Neuronal stem cell (in vitro differentiated cells): ENCODE results near the gene GJD4. TPM values are rescaled to one million over a fixed set of nuclear protein-coding genes. Genes with fewer than 3 reads are reported as not detected.

ENCODE experiments used
- DNase-seq: peaks from one replicate; pipeline ENCODE4 v3.0.0-alpha.2; 2013; ENCODE audit warnings: low spot score
- H2AFZ ChIP-seq: one replicate; pipeline ENCODE4 v1.6.1; 2013; ENCODE audit warnings: mild to moderate bottlenecking, low read length, inconsistent platforms
- H2AK5ac ChIP-seq: 2 replicates; pipeline ENCODE4 v1.6.1; 2013; ENCODE audit warnings: low read depth, mild to moderate bottlenecking, inconsistent platforms, low read length, moderate library complexity, mixed read lengths
- H2BK120ac ChIP-seq: 2 replicates; pipeline ENCODE4 v1.6.1; 2013; ENCODE audit warnings: low read depth, mild to moderate bottlenecking, inconsistent platforms, low read length, moderate library complexity, mixed read lengths
- H2BK12ac ChIP-seq: one replicate; pipeline ENCODE4 v1.6.1; 2013; ENCODE audit warnings: low read length, inconsistent platforms
- H2BK15ac ChIP-seq: 2 replicates; pipeline ENCODE4 v1.6.1; 2013; ENCODE audit warnings: mild to moderate bottlenecking, low read length, inconsistent platforms, mixed read lengths
- H2BK5ac ChIP-seq: one replicate; pipeline ENCODE4 v1.6.1; 2013; ENCODE audit warnings: inconsistent platforms, mild to moderate bottlenecking, low read length, moderate library complexity
- H3K14ac ChIP-seq: one replicate; pipeline ENCODE4 v1.6.1; 2013; ENCODE audit warnings: low read length, inconsistent platforms
- H3K18ac ChIP-seq: 2 replicates; pipeline ENCODE4 v1.6.1; 2013; ENCODE audit warnings: low read length, inconsistent platforms
- H3K23ac ChIP-seq: 2 replicates; pipeline ENCODE4 v1.6.1; 2013; ENCODE audit warnings: low read depth, mild to moderate bottlenecking, mixed read lengths, low read length, inconsistent platforms; ENCODE audit not compliant: poor library complexity
- H3K27ac ChIP-seq: replicated peaks from 3 replicates; pipeline ENCODE4 v1.5.1; 2013; ENCODE audit warnings: low read length, inconsistent platforms
- H3K27me3 ChIP-seq, 3 experiments: 2 replicates each; pipeline ENCODE4 v1.6.1; 2013; ENCODE audit warnings: low read length in 3 of 3, mild to moderate bottlenecking in 2 of 3, inconsistent platforms in 1 of 3, low read depth in 1 of 3, mixed read lengths in 1 of 3, moderate library complexity in 1 of 3; ENCODE audit not compliant: control insufficient read depth in 3 of 3, insufficient read depth in 3 of 3
- H3K36me3 ChIP-seq, 2 donors: replicated peaks in 1 of 2; 2 replicates each; pipeline ENCODE4 v1.6.1; 2013; ENCODE audit warnings: low read length in 2 of 2; ENCODE audit not compliant: control insufficient read depth in 2 of 2, insufficient read depth in 2 of 2
- H3K4ac ChIP-seq: 2 replicates; pipeline ENCODE4 v1.6.1; 2013; ENCODE audit warnings: inconsistent platforms, mild to moderate bottlenecking, low read length, moderate library complexity
- H3K4me1 ChIP-seq, 2 donors: 1 replicate in 1 of 2; 2 replicates in 1 of 2; pipeline ENCODE4 v1.6.1; 2013; ENCODE audit warnings: low read length in 2 of 2, low read depth in 1 of 2; ENCODE audit not compliant: control insufficient read depth in 2 of 2, insufficient read depth in 1 of 2
- H3K4me2 ChIP-seq: one replicate; pipeline ENCODE4 v1.6.1; 2013; ENCODE audit warnings: mild to moderate bottlenecking, low read length, inconsistent platforms; ENCODE audit not compliant: insufficient read depth, poor library complexity, severe bottlenecking
- H3K4me3 ChIP-seq, 2 donors: 2 replicates each; pipeline ENCODE4 v1.5.1; 2013; ENCODE audit warnings: low read length in 2 of 2, mild to moderate bottlenecking in 2 of 2, inconsistent platforms in 1 of 2, moderate library complexity in 1 of 2
- H3K79me1 ChIP-seq: one replicate; pipeline ENCODE4 v1.6.1; 2013; ENCODE audit warnings: low read depth, mild to moderate bottlenecking, inconsistent platforms, low read length, moderate library complexity
- H3K9ac ChIP-seq: one replicate; pipeline ENCODE4 v1.6.1; 2013; ENCODE audit warnings: mild to moderate bottlenecking, low read depth, low read length, inconsistent platforms; ENCODE audit not compliant: poor library complexity
- H3K9me3 ChIP-seq, 2 donors: replicated peaks in 1 of 2; 2 replicates each; pipeline versions ENCODE3 to v1.6.1; 2013; ENCODE audit warnings: low read length in 2 of 2, mild to moderate bottlenecking in 2 of 2, inconsistent platforms in 1 of 2, low read depth in 1 of 2, mixed read lengths in 1 of 2, moderate library complexity in 1 of 2; ENCODE audit not compliant: control insufficient read depth in 2 of 2, insufficient read depth in 1 of 2
- H4K8ac ChIP-seq: one replicate; pipeline ENCODE4 v1.6.1; 2013; ENCODE audit warnings: low read depth, mild to moderate bottlenecking, inconsistent platforms, low read length, moderate library complexity
- H4K91ac ChIP-seq: one replicate; pipeline ENCODE4 v1.6.1; 2013; ENCODE audit warnings: low read length, low read depth, mild to moderate bottlenecking, inconsistent platforms; ENCODE audit not compliant: poor library complexity
- WGBS, 2 donors: extraction: QIAGEN DNeasy Blood & Tissue Kit; methylation state at CpG; one replicate each; pipeline ENCODE4 v1.1.7; 2013; ENCODE audit warnings: missing lambda C conversion rate in 2 of 2, mixed read lengths in 1 of 2; ENCODE audit not compliant: insufficient read length in 2 of 2, insufficient replicate concordance in 1 of 2; ENCODE audit errors: extremely low coverage in 2 of 2; 5-methylcytosine and 5-hydroxymethylcytosine counted together
- polyA plus RNA-seq, 2 experiments: library from polyadenylated mRNA; stranded (reverse); fragments of 200-250 nt; gene quantifications; one replicate each; pipeline ENCODE4 v1.2.3, GENCODE V29; 2013

The GJD4 gene
- not detected for polyA plus RNA-seq (2013, experiment 1 of 2)
- polyA plus RNA-seq (2013, experiment 2 of 2): not detected

DNA sequence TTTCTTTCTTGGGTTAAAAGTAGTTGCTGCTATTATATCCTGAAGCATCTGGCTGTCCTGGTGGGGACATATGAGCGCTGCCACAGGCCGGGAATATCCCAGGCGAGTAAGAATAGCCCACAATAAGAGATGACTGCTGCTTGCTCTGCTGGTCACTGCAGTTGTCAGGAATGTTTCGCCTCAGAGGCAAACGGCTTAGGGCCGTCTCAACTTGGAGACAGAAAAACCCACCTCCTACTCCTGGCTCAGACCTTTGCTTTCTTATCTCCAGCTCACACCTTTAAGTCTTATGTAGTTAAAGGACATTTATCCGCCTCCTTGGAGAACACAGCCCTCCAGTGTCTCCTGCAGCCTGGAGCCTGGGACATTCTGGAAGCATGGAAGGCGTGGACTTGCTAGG lies at the start of gene GJD4:
TSS of gene GJD4 (plus strand) at position 151 of the 400 bp plus-strand sequence. CDS start at position 378, 227 bp downstream.
- no peak within 1 kb of the TSS for H2AK5ac ChIP-seq
- H3K9ac ChIP-seq: no peak within 1 kb of the TSS
- no peak within 1 kb of the TSS for H3K4me2 ChIP-seq
- no peak within 1 kb of the TSS for H3K4ac ChIP-seq
- no peak within 1 kb of the TSS for H4K91ac ChIP-seq
- H3K23ac ChIP-seq: no peak within 1 kb of the TSS
- no peak within 1 kb of the TSS for H3K4me3 ChIP-seq
- no peaks in the 10 kb centered on the region for H3K79me1 ChIP-seq
- H2BK12ac ChIP-seq: no peak within 1 kb of the TSS
- H3K27me3 ChIP-seq: peaks cover 0 to 5% (median 0%) of the 10 kb centered on the region in 3 experiments
- H3K36me3 ChIP-seq: no peaks in the 10 kb centered on the region
- no peak within 1 kb of the TSS for H4K8ac ChIP-seq
- peaks cover 0 to 4% of the 10 kb centered on the region in 2 donors for H3K9me3 ChIP-seq
- no peak within 1 kb of the TSS for H3K27ac ChIP-seq
- no peaks in the 10 kb centered on the region for H3K4me1 ChIP-seq
- no peak for DNase-seq
- no peak within 1 kb of the TSS for H2BK120ac ChIP-seq
- H2AFZ ChIP-seq: peak within 1 kb of the TSS; percentile 31
- H3K18ac ChIP-seq: no peak within 1 kb of the TSS
- H2BK15ac ChIP-seq: no peak within 1 kb of the TSS
- H2BK5ac ChIP-seq: no peak within 1 kb of the TSS
- H3K14ac ChIP-seq: no peak within 1 kb of the TSS
- no CpG with 5 or more reads among the region's 8 CpGs for WGBS, 2 donors

DNA sequence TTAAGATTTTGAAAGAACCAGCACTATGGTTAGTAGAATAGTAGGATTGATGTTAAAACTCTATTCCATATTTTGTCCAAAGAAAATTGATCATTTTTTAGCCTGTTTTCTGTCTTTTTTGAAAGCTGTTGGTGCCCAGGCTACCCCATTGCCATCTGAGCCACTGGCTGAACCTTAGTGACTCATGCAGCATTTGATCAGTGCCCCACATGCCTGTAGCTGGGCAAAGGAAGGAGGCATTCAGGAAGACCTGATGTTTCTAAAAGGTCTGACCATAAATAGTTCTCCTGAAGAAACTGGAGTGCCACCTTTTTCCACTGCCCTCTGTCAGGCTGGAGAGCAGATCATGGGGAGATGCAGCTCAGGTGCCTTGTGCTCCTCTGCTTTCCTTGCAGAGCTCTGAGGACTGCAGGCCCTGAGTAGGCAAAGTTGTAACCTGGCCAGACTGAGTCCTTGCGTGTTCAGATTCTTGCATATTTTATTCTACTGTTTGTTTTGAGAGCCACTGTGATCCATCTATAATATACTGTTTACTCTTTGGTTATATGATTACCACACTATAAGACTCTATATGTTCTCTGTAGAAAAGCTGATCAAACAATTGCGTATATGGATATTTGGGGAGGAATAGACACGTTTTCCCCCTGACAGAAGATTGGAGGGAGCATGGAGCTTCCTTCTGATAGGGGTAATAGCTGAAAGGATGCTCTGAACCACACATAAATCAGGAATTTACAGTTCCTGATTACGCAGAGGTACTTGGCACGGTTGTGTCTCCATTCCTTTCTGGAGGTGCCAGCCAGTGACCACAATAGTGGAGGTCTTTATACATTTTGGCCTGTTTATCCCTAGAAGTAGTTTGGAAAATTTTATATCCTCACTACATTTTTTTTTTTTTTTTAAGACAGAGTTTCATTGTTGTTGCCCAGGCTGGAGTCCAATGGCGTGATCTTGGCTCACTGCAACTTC lies 48.9 kb upstream of the GJD4 start:
- H4K8ac ChIP-seq: no peak overlapping the region
- H3K9ac ChIP-seq: no peak overlapping the region
- H3K14ac ChIP-seq: no peak overlapping the region
- no peak for DNase-seq
- no peak overlapping the region for H2BK5ac ChIP-seq
- H2AFZ ChIP-seq: no peak overlapping the region
- H3K4ac ChIP-seq: no peak overlapping the region
- H2BK15ac ChIP-seq: no peak overlapping the region
- no peak overlapping the region for H2BK120ac ChIP-seq
- H3K23ac ChIP-seq: no peak overlapping the region
- H3K79me1 ChIP-seq: no peaks in the 10 kb centered on the region
- no CpG with 5 or more reads among the region's 6 CpGs for WGBS, 2 donors
- H3K4me3 ChIP-seq: no peak overlapping the region
- H3K4me2 ChIP-seq: no peak overlapping the region
- H3K27me3 ChIP-seq: no peaks in the 10 kb centered on the region
- H4K91ac ChIP-seq: no peak overlapping the region
- H3K27ac ChIP-seq: no peak overlapping the region
- H3K4me1 ChIP-seq: peaks cover 0 to 2% of the 10 kb centered on the region in 2 donors
- peaks cover 0 to 3% of the 10 kb centered on the region in 2 donors for H3K9me3 ChIP-seq
- H3K36me3 ChIP-seq: peaks cover 1 to 24% of the 10 kb centered on the region in 2 donors
- no peak overlapping the region for H2AK5ac ChIP-seq
- no peak overlapping the region for H2BK12ac ChIP-seq
- H3K18ac ChIP-seq: no peak overlapping the region

DNA sequence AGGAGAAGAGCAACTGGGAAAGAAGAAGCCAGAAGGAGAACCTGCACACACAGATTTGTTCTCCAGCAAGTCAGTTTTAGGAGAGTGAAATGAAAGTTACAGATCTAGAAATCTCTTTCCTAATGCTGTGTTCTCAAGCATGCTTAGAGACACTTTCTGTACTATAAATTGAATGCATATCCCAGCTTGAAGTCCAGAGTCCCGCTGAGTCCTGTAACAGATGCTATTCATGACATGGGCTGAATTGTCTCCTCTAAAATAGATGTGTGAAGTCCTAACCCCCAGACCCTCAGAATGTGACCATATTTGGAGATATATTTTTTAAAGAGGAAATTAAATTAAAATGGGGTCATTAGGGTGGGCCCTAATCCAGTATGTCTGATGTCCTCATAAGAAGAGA lies 46.9 kb upstream of the GJD4 start:
- no peak overlapping the region for H3K4ac ChIP-seq
- H3K27ac ChIP-seq: no peak overlapping the region
- no peak overlapping the region for H2BK12ac ChIP-seq
- H3K9me3 ChIP-seq: peaks cover 0 to 3% of the 10 kb centered on the region in 2 donors
- no peak overlapping the region for H3K4me2 ChIP-seq
- H3K79me1 ChIP-seq: no peaks in the 10 kb centered on the region
- H2AFZ ChIP-seq: no peak overlapping the region
- no peak overlapping the region for H3K4me3 ChIP-seq
- H4K8ac ChIP-seq: no peak overlapping the region
- no peaks in the 10 kb centered on the region for H3K27me3 ChIP-seq
- WGBS, 2 donors: no CpG with 5 or more reads among the region's 1 CpG
- H4K91ac ChIP-seq: no peak overlapping the region
- H2BK5ac ChIP-seq: no peak overlapping the region
- DNase-seq: no peak
- no peak overlapping the region for H3K9ac ChIP-seq
- H2BK15ac ChIP-seq: no peak overlapping the region
- no peak overlapping the region for H3K23ac ChIP-seq
- H3K36me3 ChIP-seq: peaks cover 0 to 24% of the 10 kb centered on the region in 2 donors
- no peak overlapping the region for H3K14ac ChIP-seq
- no peak overlapping the region for H2BK120ac ChIP-seq
- H3K4me1 ChIP-seq: peaks cover 0 to 2% of the 10 kb centered on the region in 2 donors
- H3K18ac ChIP-seq: no peak overlapping the region
- H2AK5ac ChIP-seq: no peak overlapping the region

GRCh38 chr10:35559416-35559815 lies 45.7 kb upstream of the GJD4 start:
- H2BK120ac ChIP-seq: no peak overlapping the region
- peak overlapping the region; percentile 59 for H2BK12ac ChIP-seq
- H3K23ac ChIP-seq: no peak overlapping the region
- no peaks in the 10 kb centered on the region for H3K79me1 ChIP-seq
- no peak for DNase-seq
- H3K4me1 ChIP-seq: no peaks in the 10 kb centered on the region
- no peak overlapping the region for H2BK5ac ChIP-seq
- H3K27me3 ChIP-seq: no peaks in the 10 kb centered on the region
- H3K14ac ChIP-seq: no peak overlapping the region
- peaks cover 0 to 3% of the 10 kb centered on the region in 2 donors for H3K9me3 ChIP-seq
- H2AK5ac ChIP-seq: no peak overlapping the region
- no peak overlapping the region for H4K8ac ChIP-seq
- no peak overlapping the region for H3K4me3 ChIP-seq
- no peak overlapping the region for H2AFZ ChIP-seq
- H3K27ac ChIP-seq: no peak overlapping the region
- no peak overlapping the region for H3K9ac ChIP-seq
- peaks cover 0 to 18% of the 10 kb centered on the region in 2 donors for H3K36me3 ChIP-seq
- no peak overlapping the region for H4K91ac ChIP-seq
- no peak overlapping the region for H3K4me2 ChIP-seq
- no CpG with 5 or more reads among the region's 5 CpGs for WGBS, 2 donors
- peak overlapping the region; percentile 67 for H3K18ac ChIP-seq
- no peak overlapping the region for H2BK15ac ChIP-seq
- H3K4ac ChIP-seq: no peak overlapping the region
